Panc1 (cell line): Measurements from ENCODE around the gene ITIH2.

Experiments
- POLR2AphosphoS5 ChIP-seq: IDR thresholded peaks from 2 replicates; pipeline ENCODE4 v1.6.1; 2012; ENCODE audit warnings: mild to moderate bottlenecking, low read depth, low read length, moderate library complexity
- SIN3A ChIP-seq: IDR thresholded peaks from 2 replicates; pipeline ENCODE4 v1.6.1; 2012; ENCODE audit warnings: low read depth, mild to moderate bottlenecking, low read length, moderate library complexity, borderline replicate concordance; ENCODE audit not compliant: insufficient read depth
- TCF7L2 ChIP-seq: IDR thresholded peaks from 2 replicates; pipeline ENCODE4 v1.6.1; 2011; ENCODE audit warnings: mild to moderate bottlenecking, low read depth, low read length, inconsistent platforms
- TF ChIP-seq, protein P1 (sequence below): fragments of 450-650 bp; IDR thresholded peaks from 2 replicates; pipeline ENCODE4 v1.5.1; 2017; ENCODE audit warnings: mild to moderate bottlenecking
- TF ChIP-seq, protein P2 (sequence below), 2 experiments: IDR thresholded peaks; 2 replicates each; pipeline ENCODE4 v1.6.1; 2011 to 2012; ENCODE audit warnings: low read depth in 2 of 2, control low read depth in 1 of 2, low read length in 1 of 2, mild to moderate bottlenecking in 1 of 2, moderate library complexity in 1 of 2; ENCODE audit not compliant: insufficient read depth in 1 of 2

DNA sequence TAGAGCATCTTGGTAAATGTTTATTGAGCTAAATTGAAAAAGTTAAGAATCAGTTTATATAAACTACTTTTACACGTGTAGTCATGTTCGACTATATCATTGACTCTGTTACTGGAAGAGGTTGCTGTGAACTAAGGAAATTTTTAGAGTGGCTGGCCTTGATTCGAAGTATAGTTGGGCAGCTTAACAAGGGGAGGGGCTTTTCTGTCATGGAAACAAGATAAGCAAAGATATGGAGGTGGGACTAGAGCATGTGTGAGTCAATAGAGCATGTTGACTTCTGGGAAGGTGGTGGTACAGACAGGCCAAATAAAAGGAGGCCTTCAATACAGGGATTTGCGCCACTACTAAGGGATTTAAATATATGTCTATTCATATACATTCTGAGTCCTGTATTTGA lies 92.5 kb downstream of the ITIH2 start:
- TF ChIP-seq, protein P1, sequence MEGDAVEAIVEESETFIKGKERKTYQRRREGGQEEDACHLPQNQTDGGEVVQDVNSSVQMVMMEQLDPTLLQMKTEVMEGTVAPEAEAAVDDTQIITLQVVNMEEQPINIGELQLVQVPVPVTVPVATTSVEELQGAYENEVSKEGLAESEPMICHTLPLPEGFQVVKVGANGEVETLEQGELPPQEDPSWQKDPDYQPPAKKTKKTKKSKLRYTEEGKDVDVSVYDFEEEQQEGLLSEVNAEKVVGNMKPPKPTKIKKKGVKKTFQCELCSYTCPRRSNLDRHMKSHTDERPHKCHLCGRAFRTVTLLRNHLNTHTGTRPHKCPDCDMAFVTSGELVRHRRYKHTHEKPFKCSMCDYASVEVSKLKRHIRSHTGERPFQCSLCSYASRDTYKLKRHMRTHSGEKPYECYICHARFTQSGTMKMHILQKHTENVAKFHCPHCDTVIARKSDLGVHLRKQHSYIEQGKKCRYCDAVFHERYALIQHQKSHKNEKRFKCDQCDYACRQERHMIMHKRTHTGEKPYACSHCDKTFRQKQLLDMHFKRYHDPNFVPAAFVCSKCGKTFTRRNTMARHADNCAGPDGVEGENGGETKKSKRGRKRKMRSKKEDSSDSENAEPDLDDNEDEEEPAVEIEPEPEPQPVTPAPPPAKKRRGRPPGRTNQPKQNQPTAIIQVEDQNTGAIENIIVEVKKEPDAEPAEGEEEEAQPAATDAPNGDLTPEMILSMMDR = no peak
- TF ChIP-seq, protein P2, sequence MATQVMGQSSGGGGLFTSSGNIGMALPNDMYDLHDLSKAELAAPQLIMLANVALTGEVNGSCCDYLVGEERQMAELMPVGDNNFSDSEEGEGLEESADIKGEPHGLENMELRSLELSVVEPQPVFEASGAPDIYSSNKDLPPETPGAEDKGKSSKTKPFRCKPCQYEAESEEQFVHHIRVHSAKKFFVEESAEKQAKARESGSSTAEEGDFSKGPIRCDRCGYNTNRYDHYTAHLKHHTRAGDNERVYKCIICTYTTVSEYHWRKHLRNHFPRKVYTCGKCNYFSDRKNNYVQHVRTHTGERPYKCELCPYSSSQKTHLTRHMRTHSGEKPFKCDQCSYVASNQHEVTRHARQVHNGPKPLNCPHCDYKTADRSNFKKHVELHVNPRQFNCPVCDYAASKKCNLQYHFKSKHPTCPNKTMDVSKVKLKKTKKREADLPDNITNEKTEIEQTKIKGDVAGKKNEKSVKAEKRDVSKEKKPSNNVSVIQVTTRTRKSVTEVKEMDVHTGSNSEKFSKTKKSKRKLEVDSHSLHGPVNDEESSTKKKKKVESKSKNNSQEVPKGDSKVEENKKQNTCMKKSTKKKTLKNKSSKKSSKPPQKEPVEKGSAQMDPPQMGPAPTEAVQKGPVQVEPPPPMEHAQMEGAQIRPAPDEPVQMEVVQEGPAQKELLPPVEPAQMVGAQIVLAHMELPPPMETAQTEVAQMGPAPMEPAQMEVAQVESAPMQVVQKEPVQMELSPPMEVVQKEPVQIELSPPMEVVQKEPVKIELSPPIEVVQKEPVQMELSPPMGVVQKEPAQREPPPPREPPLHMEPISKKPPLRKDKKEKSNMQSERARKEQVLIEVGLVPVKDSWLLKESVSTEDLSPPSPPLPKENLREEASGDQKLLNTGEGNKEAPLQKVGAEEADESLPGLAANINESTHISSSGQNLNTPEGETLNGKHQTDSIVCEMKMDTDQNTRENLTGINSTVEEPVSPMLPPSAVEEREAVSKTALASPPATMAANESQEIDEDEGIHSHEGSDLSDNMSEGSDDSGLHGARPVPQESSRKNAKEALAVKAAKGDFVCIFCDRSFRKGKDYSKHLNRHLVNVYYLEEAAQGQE (IDR thresholded peaks at IDR 0.05; ENCODE audit: insufficient read depth in 1 of 2, low read depth in 2 of 2, low read length in 1 of 2) = no peak
- TF ChIP-seq POLR2AphosphoS5 = no peak
- no peak for TF ChIP-seq SIN3A
- TF ChIP-seq TCF7L2 = no peak
